A172 (cell line): ENCODE data around the gene CLTCL1. TPM values are rescaled to one million over a fixed set of nuclear protein-coding genes. Genes with fewer than 3 reads are reported as not detected.

Experiments
- DNase-seq: peaks from one replicate; pipeline ENCODE4 v3.0.0-alpha.2; 2015; ENCODE audit warnings: low spot score
- total RNA-seq: library from RNA; depleted of rRNA; stranded (reverse); fragments of >200 nt; shearing (Covaris generic); gene quantifications from 2 replicates; pipeline ENCODE4 v1.2.3, GENCODE V29; 2014

Gene CLTCL1
- total RNA-seq, 1 experiment from 2014 or later = 3.4 TPM

DNA sequence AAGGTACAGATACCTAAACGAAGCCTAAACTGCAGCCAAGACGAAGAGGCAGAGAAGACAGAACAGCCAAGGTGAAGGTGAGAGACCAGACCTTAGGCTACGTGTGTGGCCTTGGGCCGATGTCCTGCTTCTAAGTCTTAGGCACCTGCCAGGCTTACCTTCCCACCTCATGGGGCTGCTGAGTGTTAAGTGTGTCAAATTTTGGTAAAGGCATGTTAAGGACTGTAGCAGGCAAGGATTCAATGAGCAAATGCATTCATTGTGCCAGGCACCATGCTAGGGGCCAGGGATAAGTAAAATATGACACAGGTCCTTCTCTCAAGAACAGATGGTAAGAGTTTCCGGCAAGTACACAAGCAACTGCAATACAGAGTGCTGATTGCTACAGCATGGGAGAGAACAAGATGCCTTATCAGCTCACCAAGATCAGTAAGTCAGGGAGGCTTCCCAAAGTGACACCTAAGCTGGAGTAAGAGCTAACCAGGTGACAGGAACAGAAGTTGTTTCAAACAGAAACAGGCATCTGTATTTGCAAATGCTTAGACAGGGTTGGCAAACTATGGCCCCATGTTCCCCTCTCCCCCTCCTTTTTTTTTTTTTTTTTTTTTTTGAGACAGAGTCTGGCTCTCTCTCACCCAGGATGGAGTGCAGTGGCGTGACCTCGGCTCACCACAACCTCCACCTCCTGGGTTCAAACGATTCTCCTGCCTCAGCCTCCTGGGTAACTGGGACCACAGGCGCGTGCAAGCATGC lies 46.7 kb downstream of the CLTCL1 start:
- DNase-seq = no peak

DNA sequence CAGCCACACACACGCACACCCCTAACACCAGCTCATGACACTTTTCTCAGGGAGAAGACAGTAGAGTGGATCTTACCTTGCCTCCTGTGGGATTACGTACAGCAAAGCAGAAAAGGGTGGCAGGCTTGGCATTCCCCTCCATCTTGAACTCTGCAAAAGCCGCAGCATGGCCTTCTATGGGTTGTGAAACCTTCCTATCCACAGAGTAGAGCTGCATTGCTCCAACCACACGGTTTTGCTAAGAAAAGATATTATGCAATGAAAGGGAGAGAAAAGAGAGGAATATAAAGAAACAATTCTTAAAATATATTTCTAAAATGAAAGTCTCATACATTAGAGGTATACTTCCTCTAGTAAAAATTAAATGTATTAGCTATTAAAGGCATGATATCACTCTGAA lies 48.8 kb downstream of the CLTCL1 start:
- no peak for DNase-seq

DNA sequence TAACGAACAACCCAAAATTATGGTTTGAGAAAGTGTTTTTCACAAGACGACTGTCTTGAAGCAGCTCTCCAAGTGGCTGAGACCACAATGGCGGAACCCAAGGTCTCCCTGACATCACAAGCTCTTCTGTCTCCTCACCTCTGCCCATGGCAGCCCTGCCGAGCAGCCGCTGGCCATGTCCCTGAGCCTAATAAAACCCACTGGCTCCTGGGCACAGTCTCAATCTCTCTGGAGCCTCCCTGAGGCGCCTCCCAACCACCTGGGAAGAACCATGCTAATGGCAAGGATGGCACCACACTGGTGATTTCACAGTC lies 50.0 kb downstream of the CLTCL1 start:
- no peak for DNase-seq

DNA sequence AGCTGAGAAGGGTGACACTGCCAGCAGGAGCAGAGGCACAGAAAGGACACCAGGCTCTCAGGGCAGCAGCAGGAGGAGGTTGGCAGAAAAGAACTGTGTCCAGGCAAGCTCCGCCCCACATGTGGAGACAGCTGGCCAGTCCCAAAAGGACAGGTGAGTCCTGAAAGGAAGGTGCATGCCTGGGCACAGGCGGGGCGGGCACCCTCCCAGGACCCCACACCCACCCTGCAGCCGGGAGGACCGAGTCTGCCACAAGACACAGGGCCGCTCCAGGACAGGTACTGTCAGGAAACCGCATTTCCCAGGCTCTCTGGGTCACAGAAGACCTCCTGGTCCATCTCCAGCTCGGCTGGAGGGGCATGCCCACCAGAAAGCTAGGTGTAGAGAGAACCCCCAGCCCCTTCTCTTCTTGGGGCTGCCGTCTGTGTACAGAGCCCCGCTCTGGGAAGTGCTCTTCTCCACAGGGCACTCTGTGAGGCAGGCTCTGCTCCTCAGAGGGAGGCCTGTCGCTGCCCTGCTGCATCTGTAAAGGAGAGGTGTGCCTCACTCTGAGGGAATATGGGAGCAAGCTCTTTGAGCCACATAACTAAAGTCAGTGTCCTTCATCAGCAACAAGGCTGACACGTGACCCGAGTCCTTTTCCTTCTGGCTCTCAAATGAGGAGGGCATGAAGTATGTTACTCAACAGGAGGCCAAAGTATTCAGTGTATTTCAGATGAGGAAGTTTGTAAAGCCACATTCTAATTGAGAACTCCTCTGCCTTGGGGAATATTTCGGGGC lies 50.5 kb downstream of the CLTCL1 start:
- no peak for DNase-seq

DNA sequence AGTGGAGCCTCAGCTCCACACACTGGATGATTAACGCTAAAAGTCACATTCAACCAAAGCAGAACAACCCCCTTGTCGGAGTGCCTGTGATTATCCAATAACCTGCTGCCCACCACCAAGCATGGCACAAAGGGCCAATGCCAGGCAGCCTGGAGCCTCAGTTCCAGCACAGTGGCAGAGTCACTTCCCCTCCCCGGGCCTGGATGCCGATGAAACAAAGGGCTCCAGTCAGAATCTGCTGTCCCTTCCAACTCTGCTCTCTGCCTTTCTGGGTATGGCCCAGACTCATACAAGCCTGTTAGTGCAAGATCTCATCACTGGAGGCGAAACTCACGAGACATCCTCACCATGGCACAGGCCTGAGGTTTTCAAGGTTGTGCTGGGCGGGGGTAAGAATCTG lies 52.1 kb downstream of the CLTCL1 start:
- DNase-seq = no peak

DNA sequence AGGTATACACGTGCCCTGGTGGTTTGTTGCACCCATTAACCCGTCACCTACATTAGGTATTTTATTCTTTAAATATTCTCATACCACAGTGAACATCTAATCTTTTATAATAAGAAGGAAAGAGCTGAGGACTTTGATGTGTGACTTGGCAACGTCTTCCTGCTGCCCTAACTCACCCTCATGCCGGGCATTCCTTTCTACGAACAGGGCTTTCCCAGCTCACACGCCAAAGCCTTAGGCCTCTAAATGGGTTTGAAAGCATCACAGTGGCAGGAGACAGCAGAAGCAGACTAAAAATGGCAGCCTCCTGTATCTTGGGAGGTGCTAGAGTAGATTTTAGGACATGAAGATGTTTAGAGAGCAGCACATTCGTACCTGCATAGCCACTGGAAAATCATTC lies 52.6 kb downstream of the CLTCL1 start:
- DNase-seq = no peak

DNA sequence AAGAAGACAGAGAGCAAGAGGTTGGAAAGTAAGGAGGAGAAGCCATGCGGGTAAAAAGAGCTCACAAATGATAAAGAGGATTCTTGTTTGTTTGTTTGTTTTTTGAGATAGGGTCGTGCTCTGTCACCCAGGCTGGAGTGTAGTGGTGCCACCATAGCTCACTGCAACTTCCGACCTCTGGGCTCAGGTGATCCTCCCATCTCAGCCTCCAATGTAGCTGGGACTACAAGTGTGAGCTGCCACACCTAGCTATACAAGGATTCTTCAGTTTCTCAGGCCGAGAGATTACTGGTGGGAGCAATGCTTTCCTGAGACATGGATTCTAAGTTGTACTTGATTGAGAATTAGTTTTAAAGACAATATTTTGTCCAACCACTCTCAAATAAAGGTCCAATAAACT lies 55.6 kb downstream of the CLTCL1 start:
- DNase-seq = no peak

DNA sequence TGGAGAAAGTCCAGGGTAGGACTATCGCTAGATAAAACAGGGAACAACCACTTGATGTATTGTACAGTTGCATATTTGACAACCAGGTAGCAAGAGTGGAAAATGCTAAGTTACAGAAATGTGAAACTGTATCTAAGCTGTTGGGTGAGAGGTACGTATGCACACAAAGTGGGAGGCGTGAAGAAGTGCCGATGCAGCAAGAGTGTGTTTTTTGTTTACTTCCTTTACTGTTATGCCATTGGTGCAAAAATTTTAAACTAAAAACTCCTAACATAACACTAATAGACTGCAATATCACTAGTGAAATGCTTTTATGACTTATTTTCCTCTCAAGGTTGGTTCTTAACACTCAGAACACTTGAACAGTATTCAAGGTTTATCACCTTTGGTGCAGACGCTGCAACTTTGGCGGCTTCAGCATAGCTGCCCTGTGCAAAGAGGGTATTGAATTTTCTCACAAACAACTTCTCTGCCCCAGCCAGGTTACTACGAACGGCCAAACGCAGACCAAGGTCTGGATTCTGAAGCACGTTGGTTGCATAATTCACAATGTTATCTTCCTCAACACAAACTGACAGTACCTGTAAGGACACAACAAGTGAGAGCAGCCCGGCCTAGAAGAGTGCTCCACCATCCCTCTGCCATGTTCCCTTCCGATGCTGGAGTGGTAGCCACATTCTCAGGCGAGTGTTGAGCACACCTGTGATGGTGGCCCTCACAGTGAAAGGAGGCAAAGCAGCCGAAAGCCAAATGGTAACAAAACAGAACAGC lies 57.2 kb downstream of the CLTCL1 start:
- no peak for DNase-seq

DNA sequence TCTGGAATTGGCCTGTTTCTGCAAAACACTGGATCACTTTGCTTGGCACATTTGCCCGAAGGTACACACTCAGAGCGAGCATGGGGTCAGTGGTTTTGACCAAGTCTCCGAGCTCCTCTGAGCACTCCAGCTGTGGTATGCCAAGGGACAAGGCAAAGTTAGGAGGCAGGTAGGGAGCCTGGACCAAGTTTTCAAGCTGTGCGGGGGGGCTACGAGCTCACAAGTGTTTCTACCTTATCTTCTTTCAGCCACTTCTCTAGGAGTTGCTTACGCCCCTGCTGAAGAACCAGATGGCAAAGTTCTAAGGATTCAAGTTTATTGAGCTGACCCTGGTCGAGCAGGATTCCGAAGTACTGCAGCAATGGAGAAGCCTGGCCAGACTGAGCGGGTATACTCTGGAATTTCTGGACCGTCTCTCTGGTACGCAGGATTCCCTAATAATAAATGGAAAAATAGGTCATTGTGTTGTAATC lies 58.3 kb downstream of the CLTCL1 start:
- DNase-seq = no peak

DNA sequence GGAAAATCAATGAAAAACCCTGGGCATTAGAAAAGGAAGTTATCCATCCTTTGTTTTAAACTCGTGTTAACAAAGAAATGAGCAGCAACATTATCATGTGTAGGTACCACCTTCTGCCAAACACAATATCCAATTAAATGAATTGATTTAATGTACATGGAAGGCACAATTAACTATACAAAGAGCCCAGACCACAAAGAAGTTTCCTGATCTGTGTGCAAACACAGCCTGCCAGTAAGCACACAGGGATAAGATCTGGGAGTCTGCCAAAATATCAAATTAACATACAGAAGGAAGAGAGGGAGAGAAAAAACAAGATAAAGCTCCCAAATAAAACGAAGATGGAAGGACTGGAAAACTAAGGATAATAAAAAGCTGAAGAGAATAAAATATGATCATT lies 58.9 kb downstream of the CLTCL1 start:
- no peak for DNase-seq

DNA sequence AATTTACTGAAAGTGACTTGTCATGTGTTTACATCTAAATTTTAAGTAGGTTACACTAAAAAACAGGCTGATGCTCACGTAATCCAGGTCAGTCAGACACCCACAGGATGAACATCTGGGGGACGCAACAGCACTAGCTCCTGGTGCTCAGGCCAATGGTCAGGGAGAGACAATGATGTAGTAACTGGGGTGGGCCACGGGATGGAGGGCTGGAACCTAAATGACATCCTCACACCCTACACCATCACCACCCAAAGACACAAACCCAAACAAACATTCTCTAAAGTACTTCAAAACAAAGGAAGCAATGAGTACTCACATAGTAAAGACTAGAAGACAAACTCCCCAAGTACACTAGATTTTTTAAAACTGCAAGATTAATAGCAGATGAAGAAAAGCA lies 59.5 kb downstream of the CLTCL1 start:
- no peak for DNase-seq

DNA sequence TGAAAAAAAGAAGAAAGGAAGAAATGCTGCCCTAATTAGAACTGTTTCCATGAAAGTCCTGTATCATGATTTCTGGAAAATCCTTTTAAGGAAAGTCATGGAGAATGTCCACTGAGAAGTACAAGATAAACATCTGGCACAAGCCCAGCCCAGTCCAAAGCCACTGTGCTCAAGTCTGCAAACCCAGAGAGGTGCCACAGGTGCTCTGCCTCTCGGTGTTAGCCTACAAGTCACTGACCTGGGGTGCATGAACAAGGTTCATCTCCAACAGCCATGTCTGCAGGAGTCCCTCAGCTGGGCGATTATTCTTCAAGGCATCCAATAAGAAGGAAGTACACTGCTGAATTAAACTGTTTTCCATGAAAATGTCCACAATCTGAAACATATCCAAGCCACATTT lies 61.9 kb downstream of the CLTCL1 start:
- DNase-seq = no peak

DNA sequence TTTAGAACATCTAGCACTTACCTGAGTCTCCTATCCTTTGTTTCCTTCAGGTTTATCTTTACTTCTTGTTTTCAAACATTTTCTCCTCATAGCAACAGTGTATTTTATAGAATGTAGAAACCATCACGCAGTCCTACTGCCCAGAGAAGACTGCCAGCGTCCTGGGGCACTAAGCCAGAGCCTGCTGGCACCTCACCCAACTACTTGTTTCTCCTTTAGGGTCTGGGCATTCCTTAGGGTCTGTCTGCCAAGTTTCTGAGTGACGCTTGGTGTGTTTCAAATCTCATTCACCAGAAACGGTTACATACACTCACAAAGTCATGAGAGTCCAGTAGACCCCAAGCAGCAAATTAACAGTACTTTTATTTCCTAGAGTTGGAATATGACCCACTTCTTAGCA lies 63.3 kb downstream of the CLTCL1 start:
- no peak for DNase-seq

DNA sequence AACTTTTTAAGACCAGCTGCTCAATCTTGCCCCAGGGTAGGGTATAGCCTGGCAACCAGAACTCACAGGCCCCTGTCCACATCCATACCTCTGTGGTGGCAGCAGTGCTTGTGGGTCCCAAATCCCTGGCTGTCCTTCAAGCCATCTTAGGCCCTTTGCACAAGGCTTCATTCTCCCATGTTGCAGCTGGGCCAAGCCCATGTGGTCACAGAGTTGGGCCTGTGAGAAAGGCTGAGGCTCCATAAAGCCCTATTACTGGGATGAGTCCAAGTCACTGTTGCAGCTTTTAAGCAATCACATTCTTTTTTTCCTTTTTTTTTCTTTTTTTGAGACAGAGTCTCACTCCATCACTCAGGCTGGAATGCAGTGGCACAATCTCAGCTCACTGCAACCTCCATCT lies 65.1 kb downstream of the CLTCL1 start:
- no peak for DNase-seq

DNA sequence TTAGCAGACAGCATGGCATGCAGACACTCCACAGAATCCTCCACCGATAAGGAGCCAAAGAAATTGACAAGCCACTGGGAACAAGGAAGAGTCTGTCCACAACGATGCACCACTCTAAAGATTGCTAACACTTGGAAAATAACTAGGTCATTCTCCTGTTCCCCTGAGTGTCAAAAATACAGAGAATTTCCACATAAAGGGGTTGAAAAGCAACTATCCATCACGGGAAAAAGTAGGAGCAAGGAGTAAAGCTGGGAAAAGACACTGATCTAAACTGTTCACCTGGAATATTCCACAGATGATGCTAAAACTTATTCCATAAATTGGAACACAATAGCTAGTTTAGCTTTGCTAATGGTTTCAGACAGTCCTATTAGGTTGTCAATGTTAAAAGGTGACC lies 66.0 kb downstream of the CLTCL1 start:
- DNase-seq = no peak

DNA sequence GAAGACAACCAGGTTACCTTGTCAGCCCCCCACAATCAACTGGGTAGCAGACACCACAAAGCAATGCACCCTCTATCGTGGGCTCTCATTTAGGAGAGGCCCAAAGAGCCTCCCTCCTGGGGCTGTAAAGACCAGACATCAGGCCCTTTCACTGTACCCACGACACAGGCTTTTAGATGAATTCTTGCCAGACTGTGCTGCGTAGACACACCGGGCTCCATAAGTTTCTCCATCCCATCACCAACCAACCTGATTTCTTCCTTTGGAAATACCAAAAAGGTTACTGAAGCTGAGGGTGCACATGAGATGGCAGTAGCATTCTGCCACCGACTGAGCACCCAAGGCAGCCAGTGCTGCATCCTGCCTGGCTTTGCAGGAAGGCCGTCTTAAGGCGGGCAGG lies 66.5 kb downstream of the CLTCL1 start:
- DNase-seq = no peak

DNA sequence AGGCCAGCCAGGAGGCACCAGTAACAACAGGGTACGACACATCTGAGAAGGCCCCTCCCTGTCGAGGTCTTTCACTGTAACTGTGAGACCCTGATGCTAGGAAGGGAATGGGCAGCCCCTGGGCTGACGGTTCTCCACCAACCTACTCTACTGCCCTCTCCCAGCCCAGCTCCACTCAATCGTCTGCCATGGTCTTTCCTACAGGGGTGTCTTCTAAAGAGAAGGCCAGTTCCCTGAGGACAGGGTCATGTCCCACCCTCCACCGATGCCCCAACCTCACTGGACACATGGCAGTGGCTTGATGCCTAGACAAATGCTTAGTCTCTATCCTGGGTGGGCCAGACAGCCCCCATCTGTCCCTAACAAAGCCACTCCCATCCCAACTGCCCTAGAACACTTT lies 67.0 kb downstream of the CLTCL1 start:
- no peak for DNase-seq

DNA sequence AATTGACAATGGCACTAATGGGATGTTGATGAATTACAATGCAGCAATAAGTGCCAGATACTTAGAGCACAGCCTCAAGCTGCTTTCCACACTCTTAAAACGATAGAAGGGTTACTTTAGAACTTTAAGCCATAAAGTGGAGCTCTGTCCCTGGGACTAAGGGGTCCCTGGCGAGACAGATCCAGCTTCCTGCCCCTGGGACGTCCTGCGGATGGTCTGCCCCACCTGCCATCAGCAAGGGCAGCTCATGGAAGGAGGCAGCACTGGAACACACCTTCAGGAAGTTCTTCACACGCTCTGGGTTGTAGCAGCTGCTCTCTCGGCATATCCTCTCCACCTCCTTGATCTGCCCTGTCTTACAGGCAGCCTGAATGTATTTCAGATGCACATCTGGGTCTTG lies 67.9 kb downstream of the CLTCL1 start:
- no peak for DNase-seq

DNA sequence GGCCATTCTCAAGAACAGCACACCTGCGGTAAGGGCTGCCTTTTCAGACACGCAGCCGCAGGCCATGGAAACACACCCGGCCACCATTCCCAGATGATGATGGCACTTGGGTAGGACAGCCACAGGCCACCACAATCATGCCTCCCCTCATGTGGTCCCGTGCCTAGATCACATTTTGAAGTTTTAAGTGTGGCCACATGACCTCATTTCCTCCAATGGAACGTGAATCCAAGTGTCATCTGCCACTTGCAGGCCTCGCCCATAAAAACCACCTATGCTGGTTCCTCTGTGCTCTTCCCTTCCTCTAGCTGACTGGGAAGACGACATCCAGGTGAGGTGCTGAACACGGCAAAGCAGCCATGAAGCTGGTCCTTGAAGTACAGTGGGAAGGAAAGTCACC lies 68.4 kb downstream of the CLTCL1 start:
- DNase-seq = no peak

DNA sequence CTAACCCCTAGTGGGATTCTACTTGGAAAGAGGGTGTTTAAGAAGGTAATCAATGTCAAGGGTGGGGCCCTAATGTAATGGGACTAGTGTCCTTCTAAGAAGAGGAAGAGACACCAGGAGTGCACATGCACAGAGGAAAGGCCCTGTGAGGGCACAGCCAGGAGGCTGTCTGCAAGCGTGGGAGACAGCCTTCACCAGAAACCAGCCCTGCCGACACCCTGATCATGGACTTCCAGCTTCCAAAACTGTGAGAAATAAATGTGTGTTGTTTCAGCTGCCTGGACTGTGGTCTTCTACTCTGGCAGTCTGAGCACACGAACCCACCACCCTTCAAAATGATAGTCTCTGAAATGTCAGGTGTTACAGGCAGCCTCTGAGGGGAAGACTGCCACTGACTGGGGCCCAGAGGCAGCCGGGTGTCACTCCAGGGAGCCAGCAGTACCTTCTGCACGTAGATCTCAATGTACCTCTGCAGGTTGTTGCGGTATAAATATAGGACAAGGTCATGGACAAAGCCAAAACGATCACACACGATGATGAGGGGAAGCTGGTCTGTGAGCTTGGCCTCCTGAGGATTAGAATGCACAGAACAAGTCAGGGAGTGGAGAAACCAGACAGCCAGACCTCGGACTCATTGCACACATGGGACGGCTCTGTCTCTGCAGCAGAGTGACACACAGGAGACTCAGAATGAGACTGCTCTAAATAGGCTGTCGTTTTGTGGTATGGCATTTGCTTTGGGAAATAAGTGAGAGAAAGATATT lies 69.1 kb downstream of the CLTCL1 start:
- DNase-seq = no peak

DNA sequence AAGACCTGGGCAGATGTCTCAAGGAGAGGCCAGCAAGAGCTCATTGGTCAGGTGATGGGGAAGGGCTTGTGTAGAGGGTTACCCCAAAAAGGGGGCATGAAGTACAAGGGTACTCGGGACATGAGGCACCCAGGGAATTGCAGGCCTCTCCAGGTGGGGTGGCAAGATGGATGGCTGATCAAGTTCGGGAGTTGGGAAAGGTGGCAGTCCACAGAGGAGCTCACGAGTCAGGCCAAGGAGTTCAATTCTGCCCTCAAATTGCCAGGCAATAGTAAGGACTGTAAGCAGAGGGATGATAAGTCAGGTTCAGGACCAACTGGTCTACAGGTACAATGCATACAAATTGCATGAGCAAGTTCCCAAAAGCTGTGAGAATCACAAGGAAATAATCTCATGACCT lies 70.7 kb downstream of the CLTCL1 start:
- DNase-seq = no peak
